K562 (cell line): ENCODE results near the gene ZMAT3. TPM values are rescaled to one million over a fixed set of nuclear protein-coding genes. Genes with fewer than 3 reads are reported as not detected.

Source experiments
- ATAC-seq: fragments of 200-7000 bp; cut with Tn5 transposase; 3 replicates; pipeline ENCODE4 v1.9.1; 2020; ENCODE audit warnings: moderate library complexity
- Bru-seq: library from RNA; stranded (reverse); fragments of 400-500 nt; gene quantifications from one replicate; lab custom pipeline; 2021; lab: Mats Ljungman, UMichigan
- BruChase-seq, 2 experiments: library from RNA; stranded (reverse); fragments of 400-500 nt; gene quantifications; one replicate each; lab custom pipeline; 2021; lab: Mats Ljungman, UMichigan
- BruUV-seq: library from RNA; stranded (reverse); fragments of 400-500 nt; replicated peaks from 2 replicates; lab custom pipeline; 2021; lab: Mats Ljungman, UMichigan
- CTCF ChIA-PET: fragments of 300-600 bp; formaldehyde crosslinking; extraction: SDS; loops from one replicate; lab custom pipeline; 2021; ENCODE audit warnings: low intra/inter-chr PET ratio; lab: Yijun Ruan, JAX
- POLR2A ChIA-PET: fragments of 300-600, 350-650 bp; sonication (Branson Sonifier 250); formaldehyde crosslinking; extraction: SDS; loops from one replicate; lab custom pipeline; 2021; ENCODE audit warnings: antibody characterized with exemption, inconsistent platforms; lab: Yijun Ruan, JAX
- DNase-seq, 4 experiments: peaks; one replicate each; pipeline versions ENCODE4 v3.0.0 to v3.0.0-alpha.2; 2011 to 2018; ENCODE audit warnings: low spot score in 3 of 4, mixed read lengths in 3 of 4; ENCODE audit errors: extremely low read depth in 1 of 4
- FAIRE-seq: peaks from 2 replicates; lab custom pipeline; 2011; peaks lifted over from hg19 to GRCh38; lab: Jason Lieb, UNC
- H2AFZ ChIP-seq: 2 replicates; pipeline ENCODE4 v1.6.0; 2011; ENCODE audit warnings: low read depth, low read length, control low read depth, inconsistent platforms
- H3K27ac ChIP-seq: fragments of 200-600 bp; 3 replicates; pipeline ENCODE4 v1.8.0; 2011; ENCODE audit warnings: low read depth, mild to moderate bottlenecking, control low read depth, inconsistent platforms, low read length, moderate library complexity, mixed read lengths; ENCODE audit errors: extremely low read depth
- H3K27me3 ChIP-seq, 2 experiments: fragments of 300-600 bp in 1 of 2; 2 replicates in 1 of 2; 3 replicates in 1 of 2; pipeline versions ENCODE4 v1.6.0 to v1.8.0; 2011; ENCODE audit warnings: inconsistent platforms in 2 of 2, low read length in 2 of 2, mild to moderate bottlenecking in 1 of 2, mixed read lengths in 1 of 2, moderate library complexity in 1 of 2; ENCODE audit not compliant: control insufficient read depth in 2 of 2, insufficient read depth in 2 of 2
- H3K36me3 ChIP-seq: fragments of 300-600 bp; 3 replicates; pipeline ENCODE4 v1.8.0; 2011; ENCODE audit warnings: mild to moderate bottlenecking, low read length, inconsistent platforms; ENCODE audit not compliant: control insufficient read depth, insufficient read depth
- H3K4me1 ChIP-seq, 2 experiments: fragments of 200-600 bp in 1 of 2; replicated peaks in 1 of 2; 2 replicates in 1 of 2; 3 replicates in 1 of 2; pipeline versions ENCODE4 v1.5.1 to v1.8.0; 2011; ENCODE audit warnings: inconsistent platforms in 2 of 2, low read length in 2 of 2, mild to moderate bottlenecking in 1 of 2, mixed read lengths in 1 of 2, moderate library complexity in 1 of 2; ENCODE audit not compliant: control insufficient read depth in 2 of 2, insufficient read depth in 2 of 2
- H3K4me2 ChIP-seq: 2 replicates; pipeline ENCODE4 v1.6.1; 2011; ENCODE audit warnings: low read length, control low read depth, inconsistent platforms, mixed read lengths; ENCODE audit not compliant: insufficient read depth
- H3K4me3 ChIP-seq: fragments of 200-600 bp; sonication (generic), shearing (Covaris generic); 2 replicates; pipeline ENCODE4 v1.5.1; 2016; ENCODE audit warnings: control low read depth, inconsistent platforms
- H3K79me2 ChIP-seq: fragments of 200-600 bp; 3 replicates; pipeline ENCODE4 v1.8.0; 2011; ENCODE audit warnings: low read length, inconsistent platforms; ENCODE audit not compliant: control insufficient read depth, insufficient read depth
- H3K9ac ChIP-seq, 2 experiments: 2 replicates each; pipeline versions ENCODE4 v1.6.0 to v1.6.1; 2011; ENCODE audit warnings: low read depth in 2 of 2, low read length in 2 of 2, control low read depth in 1 of 2, inconsistent platforms in 1 of 2, mild to moderate bottlenecking in 1 of 2, mixed read lengths in 1 of 2; ENCODE audit not compliant: insufficient read depth in 1 of 2
- H3K9me1 ChIP-seq: one replicate; pipeline ENCODE4 v1.6.0; 2011; ENCODE audit warnings: inconsistent platforms, mild to moderate bottlenecking, low read length, moderate library complexity; ENCODE audit not compliant: control insufficient read depth, insufficient read depth
- H3K9me3 ChIP-seq: replicated peaks from 2 replicates; pipeline ENCODE4 v1.5.1; 2011; ENCODE audit warnings: low read depth, low read length, inconsistent platforms; ENCODE audit not compliant: control insufficient read depth, insufficient read depth
- H4K20me1 ChIP-seq: replicated peaks from 2 replicates; pipeline ENCODE4 v1.6.1; 2011; ENCODE audit warnings: low read length, inconsistent platforms, mixed read lengths; ENCODE audit not compliant: control insufficient read depth, insufficient read depth
- GATAD2B ChIP-seq: fragments of 450-650 bp; IDR thresholded peaks from 2 replicates; pipeline ENCODE4 v1.6.1; 2017; ENCODE audit warnings: mild to moderate bottlenecking, borderline replicate concordance
- PHB2 ChIP-seq: fragments of 450-650 bp; IDR thresholded peaks from 2 replicates; pipeline ENCODE4 v1.6.1; 2017; ENCODE audit warnings: low read depth
- POLR2AphosphoS2 ChIP-seq: IDR thresholded peaks from 2 replicates; pipeline ENCODE4 v1.6.1; 2012; ENCODE audit warnings: low read length, improper control_type of control experiment
- RNF2 ChIP-seq: sonication (generic); IDR thresholded peaks from 2 replicates; pipeline ENCODE4 v1.6.1; 2016
- SMARCA4 ChIP-seq: fragments of 450-650 bp; IDR thresholded peaks from 2 replicates; pipeline ENCODE4 v1.6.1; 2016
- SNIP1 ChIP-seq: fragments of 450-650 bp; IDR thresholded peaks from 2 replicates; pipeline ENCODE4 v1.7.1; 2017; ENCODE audit warnings: low read depth, mild to moderate bottlenecking
- STAG1 ChIP-seq: sonication (generic); formaldehyde crosslinking; IDR thresholded peaks from 2 replicates; pipeline ENCODE4 v1.5.0; 2020; ENCODE audit warnings: missing genetic modification reagents, borderline replicate concordance
- ZNF280B ChIP-seq: fragments of 250-450 bp; sonication (Bioruptor Pico); IDR thresholded peaks from 2 replicates; pipeline ENCODE4 v1.5.1; 2021; ENCODE audit warnings: mild to moderate bottlenecking
- ZNF561 ChIP-seq: fragments of 450-650 bp; formaldehyde crosslinking; conservative IDR thresholded peaks from 2 replicates; pipeline ENCODE4 v1.4.0; 2020; ENCODE audit warnings: mild to moderate bottlenecking, moderate library complexity
- ZNF644 ChIP-seq: fragments of 200-800 bp; sonication (Bioruptor generic); IDR thresholded peaks from 2 replicates; pipeline ENCODE4 v1.6.1; 2016; ENCODE audit warnings: low read depth, missing genetic modification characterization, missing compliant biosample characterization
- WGBS: fragments of 100-300 bp; shearing (Covaris generic); methylation state at CpG from one replicate; pipeline ENCODE4 v1.1.6; 2016; ENCODE audit warnings: low coverage, mixed read lengths; ENCODE audit not compliant: insufficient coverage; ENCODE audit errors: missing lambda C conversion rate; 5-methylcytosine and 5-hydroxymethylcytosine counted together
- in situ Hi-C: fragments of 300-500 bp; cut with MboI; formaldehyde crosslinking; loops from 4 replicates; pipeline ENCODE4 v1.15.0; 2018; ENCODE audit warnings: inconsistent platforms, mixed read lengths
- intact Hi-C: fragments of 100-400 bp; cut with micrococcal nuclease; formaldehyde crosslinking; loops from 2 replicates; pipeline ENCODE4 v1.14.2; 2022
- long read RNA-seq, 3 experiments: library from polyadenylated mRNA in 2 of 3; library from RNA in 1 of 3; unstranded in 2 of 3; stranded (forward) in 1 of 3; transcript quantifications; one replicate each; pipeline ENCODE4 v2.0.0, GENCODE V29; 2019 to 2022
- polyA minus RNA-seq, 3 experiments: library from RNA; depleted of rRNA, polyadenylated mRNA; stranded (reverse); fragments of >200 nt; gene quantifications; 2 replicates each; pipeline ENCODE4 v1.2.3, GENCODE V29; 2011
- polyA plus RNA-seq, 8 experiments: library from polyadenylated mRNA; depleted of rRNA in 4 of 8; stranded (reverse) in 5 of 8; unstranded in 3 of 8; fragments of >200 nt; fragmentation: Nextera tagmentation in 2 of 8; fragmentation: Illumina TruSeq in 1 of 8; extraction: Ambion mirVana in 2 of 8; extraction: Trizol in 1 of 8; gene quantifications; 2 replicates each; pipeline versions ENCODE4 v1.2.1 to v1.2.3, GENCODE V29; 2011 to 2014; ENCODE audit warnings: inconsistent platforms in 1 of 8, missing spikeins in 1 of 8
- total RNA-seq, 7 experiments: library from RNA; depleted of rRNA in 6 of 7; stranded (reverse); fragments of >200 nt in 6 of 7; fragmentation: Illumina TruSeq in 2 of 7; extraction: Trizol in 2 of 7; gene quantifications; 2 replicates each; pipeline versions ENCODE4 v1.2.1 to v1.2.3, GENCODE V29; 2011 to 2021; ENCODE audit warnings: low replicate concordance in 1 of 7
- TF ChIP-seq, protein P1 (sequence below): fragments of 450-650 bp; IDR thresholded peaks from 2 replicates; pipeline ENCODE4 v1.6.1; 2018; ENCODE audit not compliant: partially characterized antibody

Gene ZMAT3
- total RNA-seq (2011; cell fraction: chromatin; rRNA removed; ENCODE audit: low replicate concordance), result 4.6 and 8.5 TPM in 2 replicates
- total RNA-seq (2011; cell fraction: nucleolus; rRNA removed), result 5.2 and 5.5 TPM in 2 replicates
- total RNA-seq (2011; cell fraction: nucleoplasm; rRNA removed), result 4.4 and 8.9 TPM in 2 replicates
- total RNA-seq (2014; rRNA removed) (1.3 and 1.6 TPM in 2 replicates), total RNA-seq (2014; rRNA removed; fragmentation: Illumina TruSeq; extraction: Trizol) (4.1 and 4.3 TPM in 2 replicates), total RNA-seq (2015; rRNA removed; fragmentation: Illumina TruSeq; extraction: Trizol) (4.0 and 4.3 TPM in 2 replicates), total RNA-seq (2021) (5.1 and 6.5 TPM in 2 replicates), polyA plus RNA-seq (2011; rRNA removed) (4.5 and 4.8 TPM in 2 replicates), polyA plus RNA-seq (2014; fragmentation: Illumina TruSeq; extraction: Trizol) (3.6 and 3.9 TPM in 2 replicates), polyA plus RNA-seq (2014; fragmentation: Nextera tagmentation; extraction: Ambion mirVana) (1 to 10 TPM in 1 of 2 experiments, under 1 TPM in 1; 0.87 to 1.2 TPM), polyA plus RNA-seq (2014; rRNA removed) (1.8 and 2.6 TPM in 2 replicates), polyA minus RNA-seq (2011; rRNA and poly(A)+ RNA removed) (11.3 and 12.6 TPM in 2 replicates), Bru-seq, nascent RNA (percentile 63 among the genes with signal in this experiment), BruChase-seq, experiment 1, labeled RNA remaining after a 2-hour chase (percentile 62 among the genes with signal in this experiment), BruChase-seq, experiment 2, labeled RNA remaining after a 6-hour chase (percentile 63 among the genes with signal in this experiment)
- polyA plus RNA-seq (2011; cell fraction: cytosol; rRNA removed), result 2.3 and 2.8 TPM in 2 replicates
- polyA plus RNA-seq (2011; cell fraction: nucleus; rRNA removed), result 1.8 and 3.4 TPM in 2 replicates
- 3.5 and 4.5 TPM in 2 replicates for polyA plus RNA-seq (2012)
- 7.2 and 9.5 TPM in 2 replicates for polyA minus RNA-seq (2011; cell fraction: cytosol; rRNA and poly(A)+ RNA removed)
- 3.5 and 4.1 TPM in 2 replicates for polyA minus RNA-seq (2011; cell fraction: nucleus; rRNA and poly(A)+ RNA removed)
- long read RNA-seq, experiment 1, full-length matches to known transcripts, result 3 of 33 reads
- long read RNA-seq, experiment 1, partial matches to known transcripts, result 12 of 33 reads
- long read RNA-seq, experiment 1, other reads (novel, unspliced or antisense), result 18 of 33 reads
- long read RNA-seq, experiment 2, partial matches to known transcripts, result 0 of 3 reads
- long read RNA-seq, experiment 2, other reads (novel, unspliced or antisense), result 3 of 3 reads
- long read RNA-seq, experiment 3, partial matches to known transcripts, result 1 of 3 reads
- long read RNA-seq, experiment 3, other reads (novel, unspliced or antisense), result 2 of 3 reads

DNA sequence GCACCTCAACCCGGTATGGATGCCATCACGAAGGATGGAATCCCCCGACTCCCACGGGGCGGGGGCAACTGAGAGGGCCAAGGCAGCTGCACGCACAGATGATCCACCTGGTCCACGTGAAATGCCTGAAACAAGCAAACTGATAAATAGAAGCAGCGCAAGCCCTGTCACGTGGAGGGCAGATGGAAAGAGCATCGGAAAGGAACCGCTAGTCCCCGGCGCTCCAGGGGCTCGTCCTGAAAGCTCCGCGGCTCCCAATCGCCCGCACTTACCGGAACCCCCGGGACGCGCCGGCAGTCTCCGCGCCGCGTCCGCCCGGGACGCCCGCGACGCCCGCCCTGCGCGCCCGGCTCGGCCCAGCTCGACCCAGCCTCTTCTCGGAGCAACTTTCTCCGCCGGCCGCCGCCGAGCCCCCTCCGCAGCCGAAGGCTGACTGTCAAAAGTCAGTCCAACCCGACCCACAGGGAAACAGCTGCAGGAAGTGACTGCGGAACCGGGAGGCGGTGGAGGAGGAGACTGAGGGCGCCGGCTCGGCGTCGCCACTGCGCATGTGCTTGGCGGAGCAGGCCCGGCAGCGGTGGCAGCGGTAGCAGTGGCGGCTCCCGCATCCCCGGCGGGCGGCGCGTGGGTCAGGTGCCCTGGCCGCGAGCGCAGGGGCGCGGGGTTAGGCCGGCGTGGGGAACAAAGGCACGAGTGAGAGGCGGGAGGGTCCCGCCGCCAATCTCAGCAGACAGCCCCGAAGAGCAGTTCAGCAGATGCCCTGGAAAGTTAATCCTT is at the start of gene ZMAT3:
Gene ZMAT3, minus strand, starts transcription at position 487 of the 777 bp plus-strand sequence. CDS start 4,057 bp downstream, outside the sequence.
- ATAC-seq (peak; percentile 92), FAIRE-seq (peak; percentile 78), DNase-seq (peak; percentile 81 to 89 (median 88))
- no peaks in the 10 kb centered on the region for H4K20me1 ChIP-seq
- no peaks in the 10 kb centered on the region for H3K9me3 ChIP-seq
- CTCF ChIA-PET, result interaction anchor here (0.6 kb wide), 1 partner anchor 290 kb away, joined by 3 read pairs; no protein-coding TSS in a partner anchor
- peak within 1 kb of the TSS; percentile 95 for H2AFZ ChIP-seq
- H3K27ac ChIP-seq, result peak within 1 kb of the TSS; percentile 46
- POLR2A ChIA-PET, result interaction anchor here (0.6 to 0.8 kb wide), 7 partner anchors 11 to 434 kb away, joined by 3 to 4 read pairs (median 3); no protein-coding TSS in a partner anchor
- no peaks in the 10 kb centered on the region for H3K27me3 ChIP-seq
- H3K4me2 ChIP-seq, result peak within 1 kb of the TSS; percentile 98
- peaks cover 11% of the 10 kb centered on the region; the same call in 1 of the 3 replicates for H3K36me3 ChIP-seq
- peak within 1 kb of the TSS; percentile 66 for H3K4me3 ChIP-seq
- intact Hi-C loops, result loop anchor here (2.0 to 5.0 kb wide), 3 partner anchors 57 to 161 kb away; partner anchors contain the start of gene PIK3CA
- no peaks in the 10 kb centered on the region for H3K9me1 ChIP-seq
- peaks cover 24% of the 10 kb centered on the region; the same call in 2 of the 3 replicates for H3K79me2 ChIP-seq
- no TSS peak for BruUV-seq
- H3K4me1 ChIP-seq, result peaks cover 7 to 17% of the 10 kb centered on the region in 2 experiments; a peak in 4 of 5 replicates
- in situ Hi-C loops, result no loop called here
- peak within 1 kb of the TSS; percentile 53 to 94 for H3K9ac ChIP-seq
- 1% methylated on average over 61 of the region's 80 CpGs for WGBS
- TF ChIP-seq POLR2AphosphoS2, result no peak
- TF ChIP-seq SNIP1, result no peak
- 0 out of 2 replicates have a peak, but pooled peaks have one; percentile 32 for TF ChIP-seq RNF2
- peak; percentile 80; the same call in 1 of the 2 replicates for TF ChIP-seq GATAD2B
- TF ChIP-seq ZNF561 (CRISPR knock-in tag), result no peak
- TF ChIP-seq ZNF644 (tag), result no peak
- TF ChIP-seq ZNF280B, result no peak
- peak; percentile 34; the same call in 1 of the 2 replicates for TF ChIP-seq STAG1 (CRISPR knock-in tag)
- no peak for TF ChIP-seq SMARCA4
- TF ChIP-seq, protein P1, sequence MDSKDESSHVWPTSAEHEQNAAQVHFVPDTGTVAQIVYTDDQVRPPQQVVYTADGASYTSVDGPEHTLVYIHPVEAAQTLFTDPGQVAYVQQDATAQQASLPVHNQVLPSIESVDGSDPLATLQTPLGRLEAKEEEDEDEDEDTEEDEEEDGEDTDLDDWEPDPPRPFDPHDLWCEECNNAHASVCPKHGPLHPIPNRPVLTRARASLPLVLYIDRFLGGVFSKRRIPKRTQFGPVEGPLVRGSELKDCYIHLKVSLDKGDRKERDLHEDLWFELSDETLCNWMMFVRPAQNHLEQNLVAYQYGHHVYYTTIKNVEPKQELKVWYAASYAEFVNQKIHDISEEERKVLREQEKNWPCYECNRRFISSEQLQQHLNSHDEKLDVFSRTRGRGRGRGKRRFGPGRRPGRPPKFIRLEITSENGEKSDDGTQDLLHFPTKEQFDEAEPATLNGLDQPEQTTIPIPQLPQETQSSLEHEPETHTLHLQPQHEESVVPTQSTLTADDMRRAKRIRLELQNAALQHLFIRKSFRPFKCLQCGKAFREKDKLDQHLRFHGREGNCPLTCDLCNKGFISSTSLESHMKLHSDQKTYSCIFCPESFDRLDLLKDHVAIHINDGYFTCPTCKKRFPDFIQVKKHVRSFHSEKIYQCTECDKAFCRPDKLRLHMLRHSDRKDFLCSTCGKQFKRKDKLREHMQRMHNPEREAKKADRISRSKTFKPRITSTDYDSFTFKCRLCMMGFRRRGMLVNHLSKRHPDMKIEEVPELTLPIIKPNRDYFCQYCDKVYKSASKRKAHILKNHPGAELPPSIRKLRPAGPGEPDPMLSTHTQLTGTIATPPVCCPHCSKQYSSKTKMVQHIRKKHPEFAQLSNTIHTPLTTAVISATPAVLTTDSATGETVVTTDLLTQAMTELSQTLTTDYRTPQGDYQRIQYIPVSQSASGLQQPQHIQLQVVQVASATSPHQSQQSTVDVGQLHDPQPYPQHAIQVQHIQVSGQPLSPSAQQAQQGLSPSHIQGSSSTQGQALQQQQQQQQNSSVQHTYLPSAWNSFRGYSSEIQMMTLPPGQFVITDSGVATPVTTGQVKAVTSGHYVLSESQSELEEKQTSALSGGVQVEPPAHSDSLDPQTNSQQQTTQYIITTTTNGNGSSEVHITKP, result no peak
- TF ChIP-seq PHB2, result no peak
